ENCODE results near the gene ZBTB40. TPM values are rescaled to one million over a fixed set of nuclear protein-coding genes. Genes with fewer than 3 reads are reported as not detected.

Gene ZBTB40
- polyA plus RNA-seq, 1 of the 3 experiments (the other 2 are of a cell fraction), result 5.0 TPM

GRCh38 chr1:22507587-22507986 lies 55.9 kb downstream of the ZBTB40 start:
- Histone ChIP-seq H3F3A (replicated peaks; ENCODE audit: insufficient read depth) (no peaks in the 10 kb centered on the region), H3K27me3 (ENCODE audit: insufficient read depth) (no peaks in the 10 kb centered on the region), H3K9ac (no peak overlapping the region), H2AFZ (ENCODE audit: low read depth) (no peak overlapping the region), H3K4me2 (no peak overlapping the region), H4K20me1 (ENCODE audit: insufficient read depth) (no peaks in the 10 kb centered on the region), H3K36me3 (replicated peaks in 1 of 2; ENCODE audit: control insufficient read depth in 1 of 2, insufficient read depth in 2 of 2, low read length in 1 of 2) (peaks cover 12 to 62% of the 10 kb centered on the region in 2 experiments), H3K4me3 (ENCODE audit: low read depth in 2 of 2, low read length in 1 of 2) (no peak overlapping the region), H3K9me2 (no peaks in the 10 kb centered on the region), H3K27ac (ENCODE audit: low read depth in 2 of 2, low read length in 1 of 2) (no peak overlapping the region; a peak in 1 of 4 replicates), H3K4me1 (ENCODE audit: control insufficient read depth in 1 of 2, insufficient read depth in 2 of 2, low read depth in 1 of 2, low read length in 1 of 2) (peaks cover 0 to 23% of the 10 kb centered on the region in 2 experiments; a peak in 2 of 4 replicates), H3K9me3 (no peaks in the 10 kb centered on the region), H3K79me2 (ENCODE audit: insufficient read depth) (no peaks in the 10 kb centered on the region)
- POLR2A ChIA-PET, result no interaction called here
- TF ChIP-seq NFIC (IDR thresholded peaks at IDR 0.05; ENCODE audit: borderline replicate concordance) (no peak), FOXJ3 (CRISPR knock-in tag; IDR thresholded peaks at IDR 0.05) (no peak), TAF1 (IDR thresholded peaks at IDR 0.05; ENCODE audit: borderline replicate concordance, low read depth, low read length) (no peak), RXRA (IDR thresholded peaks at IDR 0.05; ENCODE audit: borderline replicate concordance, low read depth) (no peak), MEF2A (IDR thresholded peaks at IDR 0.05; ENCODE audit: borderline replicate concordance, low read depth) (no peak), FOXM1 (IDR thresholded peaks at IDR 0.05; ENCODE audit: low read depth) (no peak), EP300 (IDR thresholded peaks at IDR 0.05; ENCODE audit: borderline replicate concordance in 1 of 2, low read depth in 1 of 2, low read length in 1 of 2) (no peak), POLR2AphosphoS5 (IDR thresholded peaks at IDR 0.05; ENCODE audit: low read depth, low read length) (no peak), JUND (IDR thresholded peaks at IDR 0.05) (no peak), SMC3 (IDR thresholded peaks at IDR 0.05; ENCODE audit: low read depth, low read length) (no peak), TEAD4 (IDR thresholded peaks at IDR 0.05; ENCODE audit: borderline replicate concordance, insufficient read depth) (no peak), TCF12 (IDR thresholded peaks at IDR 0.05) (no peak), RAD21 (IDR thresholded peaks at IDR 0.05; ENCODE audit: low read length) (no peak), RFX5 (IDR thresholded peaks at IDR 0.05; ENCODE audit: low read length) (no peak)
- TF ChIP-seq, protein P1, sequence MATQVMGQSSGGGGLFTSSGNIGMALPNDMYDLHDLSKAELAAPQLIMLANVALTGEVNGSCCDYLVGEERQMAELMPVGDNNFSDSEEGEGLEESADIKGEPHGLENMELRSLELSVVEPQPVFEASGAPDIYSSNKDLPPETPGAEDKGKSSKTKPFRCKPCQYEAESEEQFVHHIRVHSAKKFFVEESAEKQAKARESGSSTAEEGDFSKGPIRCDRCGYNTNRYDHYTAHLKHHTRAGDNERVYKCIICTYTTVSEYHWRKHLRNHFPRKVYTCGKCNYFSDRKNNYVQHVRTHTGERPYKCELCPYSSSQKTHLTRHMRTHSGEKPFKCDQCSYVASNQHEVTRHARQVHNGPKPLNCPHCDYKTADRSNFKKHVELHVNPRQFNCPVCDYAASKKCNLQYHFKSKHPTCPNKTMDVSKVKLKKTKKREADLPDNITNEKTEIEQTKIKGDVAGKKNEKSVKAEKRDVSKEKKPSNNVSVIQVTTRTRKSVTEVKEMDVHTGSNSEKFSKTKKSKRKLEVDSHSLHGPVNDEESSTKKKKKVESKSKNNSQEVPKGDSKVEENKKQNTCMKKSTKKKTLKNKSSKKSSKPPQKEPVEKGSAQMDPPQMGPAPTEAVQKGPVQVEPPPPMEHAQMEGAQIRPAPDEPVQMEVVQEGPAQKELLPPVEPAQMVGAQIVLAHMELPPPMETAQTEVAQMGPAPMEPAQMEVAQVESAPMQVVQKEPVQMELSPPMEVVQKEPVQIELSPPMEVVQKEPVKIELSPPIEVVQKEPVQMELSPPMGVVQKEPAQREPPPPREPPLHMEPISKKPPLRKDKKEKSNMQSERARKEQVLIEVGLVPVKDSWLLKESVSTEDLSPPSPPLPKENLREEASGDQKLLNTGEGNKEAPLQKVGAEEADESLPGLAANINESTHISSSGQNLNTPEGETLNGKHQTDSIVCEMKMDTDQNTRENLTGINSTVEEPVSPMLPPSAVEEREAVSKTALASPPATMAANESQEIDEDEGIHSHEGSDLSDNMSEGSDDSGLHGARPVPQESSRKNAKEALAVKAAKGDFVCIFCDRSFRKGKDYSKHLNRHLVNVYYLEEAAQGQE (IDR thresholded peaks at IDR 0.05; ENCODE audit: low read depth, low read length), result no peak
- DNase-seq, result no peak
- CTCF ChIA-PET, result interaction anchor here (0.9 to 3.1 kb wide), 6 partner anchors 8 to 148 kb away, joined by 3 to 21 read pairs (median 6); no protein-coding TSS in a partner anchor
- WGBS (ENCODE audit: low lambda C conversion rate), result 96% methylated on average over 9 of the region's 10 CpGs

- Histone ChIP-seq H4K20me1 (ENCODE audit: insufficient read depth) (no peaks in the 10 kb centered on the region), H3K4me1 (ENCODE audit: control insufficient read depth in 1 of 2, insufficient read depth in 2 of 2, low read depth in 1 of 2, low read length in 1 of 2) (peaks cover 0 to 23% of the 10 kb centered on the region in 2 experiments; a peak in 2 of 4 replicates), H2AFZ (ENCODE audit: low read depth) (no peak overlapping the region), H3K9me2 (no peaks in the 10 kb centered on the region), H3K9me3 (no peaks in the 10 kb centered on the region), H3K27ac (ENCODE audit: low read depth in 2 of 2, low read length in 1 of 2) (no peak overlapping the region), H3K9ac (no peak overlapping the region), H3K79me2 (ENCODE audit: insufficient read depth) (no peaks in the 10 kb centered on the region), H3F3A (replicated peaks; ENCODE audit: insufficient read depth) (no peaks in the 10 kb centered on the region), H3K36me3 (replicated peaks in 1 of 2; ENCODE audit: control insufficient read depth in 1 of 2, insufficient read depth in 2 of 2, low read length in 1 of 2) (peaks cover 18 to 68% of the 10 kb centered on the region in 2 experiments), H3K4me2 (no peak overlapping the region), H3K4me3 (ENCODE audit: low read depth in 2 of 2, low read length in 1 of 2) (no peak overlapping the region), H3K27me3 (ENCODE audit: insufficient read depth) (no peaks in the 10 kb centered on the region)
- POLR2A ChIA-PET, result no interaction called here
- CTCF ChIA-PET, result interaction anchor here (1.4 to 3.1 kb wide), 5 partner anchors 9 to 92 kb away, joined by 3 to 21 read pairs (median 8); no protein-coding TSS in a partner anchor
- 86% methylated on average over 5 of the region's 5 CpGs for whole genome bisulfite sequencing (ENCODE audit: low lambda C conversion rate)
- no peak for DNase-seq
- no peak for TF ChIP-seq NRF1 (IDR thresholded peaks at IDR 0.05; ENCODE audit: low read depth, low read length)
- TF ChIP-seq SMC3 (IDR thresholded peaks at IDR 0.05; ENCODE audit: low read depth, low read length), result no peak
- no peak for TF ChIP-seq GABPA (IDR thresholded peaks at IDR 0.05; ENCODE audit: low read depth)
- TF ChIP-seq CHD2 (IDR thresholded peaks at IDR 0.05; ENCODE audit: low read length, partially characterized antibody), result no peak
- no peak for TF ChIP-seq MAX (IDR thresholded peaks at IDR 0.05; ENCODE audit: low read depth)
- no peak for TF ChIP-seq PBX3 (IDR thresholded peaks at IDR 0.05)
- TF ChIP-seq GATA2 (CRISPR knock-in tag; IDR thresholded peaks at IDR 0.05), result no peak
- TF ChIP-seq RAD21 (IDR thresholded peaks at IDR 0.05; ENCODE audit: low read length), result no peak
- TF ChIP-seq POLR2AphosphoS5 (IDR thresholded peaks at IDR 0.05; ENCODE audit: low read depth, low read length), result no peak
- no peak for TF ChIP-seq ZBTB33 (IDR thresholded peaks at IDR 0.05; ENCODE audit: borderline replicate concordance, low read depth)
These were observed 56.7 kb downstream of the ZBTB40 start for GRCh38 chr1:22508329-22508728.
